ENCODE results near the gene UPF3A. TPM values are rescaled to one million over a fixed set of nuclear protein-coding genes. Genes with fewer than 3 reads are reported as not detected.
A peak's percentile ranks its signal among the peaks of the same experiment; 100 is the strongest.
"Not testable (repeated sequence)": the region's sequence is repeated elsewhere in the genome, so short reads cannot be mapped to it uniquely, and the experiment has no call there.

UPF3A gene
- polyA plus RNA-seq, 1 experiment, result 43.9 TPM

- TF ChIP-seq CTCF (IDR thresholded peaks at IDR 0.05; ENCODE audit: insufficient read depth, low read depth, low read length), result no peak
- CTCF ChIA-PET, result interaction anchor here (1.0 kb wide), 1 partner anchor 9 kb away, joined by 3 read pairs; no protein-coding TSS in a partner anchor
- POLR2A ChIA-PET, result no interaction called here
- no peaks in the 10 kb centered on the region for H3K27me3 ChIP-seq (ENCODE audit: control insufficient read depth, insufficient read depth, low read length)
- H3K36me3 ChIP-seq (ENCODE audit: control insufficient read depth, insufficient read depth, low read length), result peaks cover 4% of the 10 kb centered on the region
- H3K4me3 ChIP-seq (ENCODE audit: low read depth, low read length), result no peak overlapping the region
- DNase-seq (ENCODE audit: low read depth), result no peak
These were observed 48.7 kb downstream of the UPF3A start for GRCh38 chr13:114330086-114330485.

GRCh38 chr13:114333881-114334280 is 52.5 kb downstream of the UPF3A start:
- H3K36me3 ChIP-seq (ENCODE audit: control insufficient read depth, insufficient read depth, low read length); H3K27me3 ChIP-seq (ENCODE audit: control insufficient read depth, insufficient read depth, low read length); POLR2A ChIA-PET; DNase-seq (ENCODE audit: low read depth); CTCF ChIA-PET; H3K4me3 ChIP-seq (ENCODE audit: low read depth, low read length): not testable (repeated sequence)

DNA sequence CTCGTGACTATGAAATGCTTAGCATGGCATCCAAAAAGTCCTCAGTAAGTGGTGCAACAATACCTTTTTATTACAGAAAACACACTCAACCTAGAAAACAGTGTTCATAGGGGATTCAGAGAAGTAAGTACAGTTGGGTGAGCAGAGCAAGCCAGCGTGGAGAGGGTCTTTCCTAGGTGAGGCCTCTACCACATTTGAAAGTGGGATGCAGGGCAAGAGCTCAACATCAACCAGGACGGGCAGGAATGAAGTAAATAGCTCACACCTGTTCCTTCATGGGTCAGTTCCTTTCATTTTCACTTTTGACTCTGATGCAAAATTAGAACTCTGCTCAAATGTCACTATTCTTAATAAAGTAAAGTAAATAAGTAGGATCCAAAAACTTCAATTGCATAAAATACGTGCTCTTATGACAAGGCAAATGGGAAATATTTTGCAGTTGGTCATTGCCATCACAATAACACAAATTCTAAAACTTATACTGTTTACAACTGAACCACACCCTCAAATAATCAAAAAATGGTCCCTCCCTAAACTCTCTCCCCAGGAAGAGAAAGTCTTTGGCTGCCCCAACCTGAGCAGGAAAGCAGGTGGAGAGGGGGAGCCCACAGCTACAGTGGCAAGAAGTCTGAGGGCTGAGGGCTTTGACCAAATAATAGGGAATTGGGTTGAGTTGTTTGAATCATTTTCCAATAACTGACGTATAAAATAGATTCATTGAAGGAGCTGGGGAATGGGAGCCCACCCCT is 53.1 kb downstream of the UPF3A start:
- no peak for DNase-seq (ENCODE audit: low read depth)
- Histone ChIP-seq H3K27me3 (ENCODE audit: control insufficient read depth, insufficient read depth, low read length) (no peaks in the 10 kb centered on the region), H3K36me3 (ENCODE audit: control insufficient read depth, insufficient read depth, low read length) (no peaks in the 10 kb centered on the region), H3K4me3 (ENCODE audit: low read depth, low read length) (no peak overlapping the region)
- CTCF ChIA-PET, result no interaction called here
- POLR2A ChIA-PET, result no interaction called here
- TF ChIP-seq CTCF (IDR thresholded peaks at IDR 0.05; ENCODE audit: insufficient read depth, low read depth, low read length), result no peak

DNA sequence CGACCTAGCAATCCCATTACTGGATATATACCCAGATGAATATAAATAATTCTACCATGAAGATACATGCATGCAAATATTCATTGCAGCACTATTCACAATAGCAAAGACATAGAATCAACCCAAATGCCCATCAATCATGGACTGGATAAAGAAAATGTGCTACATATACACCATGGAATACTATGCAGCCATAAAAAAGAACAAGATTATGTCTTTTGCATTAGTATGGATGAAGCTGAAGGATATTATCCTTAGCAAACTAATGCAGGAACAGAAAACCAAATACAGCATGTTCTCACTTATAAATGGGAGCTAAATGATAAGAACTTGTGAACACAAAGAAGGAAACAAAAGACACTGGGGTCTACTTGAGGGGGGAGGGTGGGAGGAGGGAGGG is 55.1 kb downstream of the UPF3A start:
- DNase-seq (ENCODE audit: low read depth); H3K36me3 ChIP-seq (ENCODE audit: control insufficient read depth, insufficient read depth, low read length); H3K4me3 ChIP-seq (ENCODE audit: low read depth, low read length); H3K27me3 ChIP-seq (ENCODE audit: control insufficient read depth, insufficient read depth, low read length); POLR2A ChIA-PET: not testable (repeated sequence)
- CTCF ChIA-PET, result interaction anchor here (1.5 kb wide), 2 partner anchors 10 to 11 kb away, joined by 3 to 5 read pairs; no protein-coding TSS in a partner anchor

DNA sequence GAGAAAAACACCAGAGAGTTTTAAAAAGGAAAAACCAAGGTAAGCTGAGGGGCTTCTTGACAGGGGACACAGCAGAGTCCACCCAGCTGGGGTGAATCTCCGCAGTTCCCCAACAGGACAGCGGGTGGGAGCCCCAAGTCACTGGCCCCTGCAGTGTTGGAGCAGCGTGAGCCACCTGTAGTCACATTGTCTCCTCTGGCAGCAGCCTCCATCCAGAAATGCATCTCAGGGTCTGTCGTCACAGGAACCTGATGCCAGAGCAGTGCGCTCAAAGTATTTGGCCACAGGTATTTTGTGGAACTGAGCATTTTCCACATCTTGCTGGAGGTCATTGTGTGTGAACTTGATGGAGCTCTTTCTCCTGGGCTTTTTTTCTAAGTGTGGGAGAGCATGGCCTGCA is 57.6 kb downstream of the UPF3A start:
- ChIA-PET POLR2A (no interaction called here), CTCF (interaction anchor here (0.9 to 3.4 kb wide), 5 partner anchors 9 to 112 kb away, joined by 3 to 16 read pairs (median 4); no protein-coding TSS in a partner anchor)
- H3K4me3 ChIP-seq (ENCODE audit: low read depth, low read length), result no peak overlapping the region
- no peaks in the 10 kb centered on the region for H3K36me3 ChIP-seq (ENCODE audit: control insufficient read depth, insufficient read depth, low read length)
- no peak for DNase-seq (ENCODE audit: low read depth)
- TF ChIP-seq CTCF (IDR thresholded peaks at IDR 0.05; ENCODE audit: insufficient read depth, low read depth, low read length), result no peak
- no peaks in the 10 kb centered on the region for H3K27me3 ChIP-seq (ENCODE audit: control insufficient read depth, insufficient read depth, low read length)

DNA sequence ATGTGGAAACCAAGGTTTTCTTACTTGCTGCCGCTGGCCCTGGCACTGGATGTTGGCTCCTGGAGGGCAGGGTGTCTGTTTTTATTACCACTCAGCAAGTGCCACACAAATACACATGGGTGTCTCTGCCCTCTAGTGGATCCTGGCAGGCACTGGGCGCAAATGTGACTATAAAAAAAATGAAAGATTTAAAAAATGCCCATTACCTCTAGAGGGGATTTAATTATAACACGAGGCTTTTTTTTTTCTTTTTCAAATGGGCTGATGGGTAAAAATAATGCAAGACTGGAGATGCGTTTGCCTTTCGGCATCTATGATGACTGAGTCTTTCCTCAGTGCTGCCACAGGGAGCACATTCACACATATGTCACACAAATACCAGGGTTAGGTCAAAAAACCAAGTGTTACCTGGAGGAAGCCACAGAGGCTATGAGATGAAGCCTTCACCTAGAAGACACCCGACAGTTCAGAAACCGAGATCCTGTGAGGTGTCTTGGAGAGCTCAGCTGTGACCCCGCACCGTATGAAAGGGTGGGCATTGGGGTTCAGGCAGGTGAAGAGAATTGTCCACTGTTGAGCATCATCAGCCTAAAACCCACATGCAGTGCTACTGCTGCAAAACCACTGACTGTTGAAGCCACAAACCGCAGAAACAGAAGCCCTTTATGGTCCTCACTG is 58.6 kb downstream of the UPF3A start:
- CTCF ChIA-PET, result interaction anchor here (0.9 to 3.4 kb wide), 7 partner anchors 10 to 113 kb away, joined by 3 to 16 read pairs (median 4); no protein-coding TSS in a partner anchor
- POLR2A ChIA-PET, result no interaction called here
- Histone ChIP-seq H3K36me3 (ENCODE audit: control insufficient read depth, insufficient read depth, low read length) (no peaks in the 10 kb centered on the region), H3K27me3 (ENCODE audit: control insufficient read depth, insufficient read depth, low read length) (no peaks in the 10 kb centered on the region), H3K4me3 (ENCODE audit: low read depth, low read length) (no peak overlapping the region)
- TF ChIP-seq CTCF (IDR thresholded peaks at IDR 0.05; ENCODE audit: insufficient read depth, low read depth, low read length), result peak; percentile 75
- no peak for DNase-seq (ENCODE audit: low read depth)

Measured in BJ (cell line).